Pancreas (tissue), 10 donors: Measurements from ENCODE around the gene STIP1. TPM values are rescaled to one million over a fixed set of nuclear protein-coding genes. Genes with fewer than 3 reads are reported as not detected.

Experiments
- ATAC-seq, 4 donors: fragments of 200-7000 bp; cut with Tn5 transposase; one replicate each; pipeline versions ENCODE4 v1.8.0 to v1.9.1; 2020; ENCODE audit warnings: mild to moderate bottlenecking in 4 of 4, moderate library complexity in 4 of 4
- DNase-seq, 6 donors: peaks; one replicate each; pipeline ENCODE4 v3.0.0-alpha.2; 2020
- FAIRE-seq: peaks from 2 replicates; lab custom pipeline; 2012; peaks lifted over from hg19 to GRCh38; lab: Jason Lieb, UNC
- H3K27ac ChIP-seq, 4 donors: fragments of 200-600 bp; sonication (generic); 1 replicate in 3 of 4; 2 replicates in 1 of 4; pipeline versions ENCODE4 v1.5.0 to v1.8.0; 2020
- H3K27me3 ChIP-seq, 4 donors: fragments of 200-600 bp; one replicate each; pipeline ENCODE4 v1.8.0; 2021
- H3K36me3 ChIP-seq, 3 donors: fragments of 200-600 bp; sonication (generic) in 1 of 3; one replicate each; pipeline versions ENCODE4 v1.5.0 to v1.8.0; 2020 to 2021
- H3K4me1 ChIP-seq, 3 donors: fragments of 200-600 bp; one replicate each; pipeline ENCODE4 v1.8.0; 2021
- H3K4me3 ChIP-seq, 4 donors: fragments of 200-600 bp; sonication (generic) in 2 of 4; one replicate each; pipeline versions ENCODE4 v1.5.0 to v1.8.0; 2020 to 2021
- H3K9me3 ChIP-seq, 4 donors: fragments of 200-600 bp; one replicate each; pipeline ENCODE4 v1.8.0; 2021
- CTCF ChIP-seq, 4 donors: fragments of 200-600 bp; sonication (generic) in 3 of 4; IDR thresholded peaks; one replicate each; pipeline versions ENCODE4 v1.5.0 to v1.8.0; 2021; ENCODE audit warnings: antibody characterized with exemption in 4 of 4
- WGBS, 2 donors: extraction: QIAGEN DNeasy Blood & Tissue Kit; methylation state at CpG; one replicate each; pipeline ENCODE4 v1.1.7; 2013; 5-methylcytosine and 5-hydroxymethylcytosine counted together
- intact Hi-C, 3 donors: fragments of 100-400 bp; cut with DNase I; formaldehyde crosslinking; loops; one replicate each; pipeline versions ENCODE4 v1.11.1 to v1.14.2; 2022
- polyA plus RNA-seq, 2 donors: library from polyadenylated mRNA; stranded (reverse); fragments of 200-250 nt; gene quantifications; one replicate each; pipeline ENCODE4 v1.2.3, GENCODE V29; 2013
- total RNA-seq, 6 donors: library from RNA; stranded (reverse); fragmentation: NEBNext Ultra II Directional in 4 of 6; extraction: Animal tissue kit (Norgen Biotek cat#: 25700) in 4 of 6; gene quantifications; one replicate each; pipeline versions ENCODE4 v1.2.1 to v1.2.4, GENCODE V29; 2021 to 2023
- donor health status: healthy with polysubstance abuse.
- donor health status: DM: no; HTN: no; CAD: no; lungs with moderate emphysema.
- donor health status: DM: no; HTN: no; CAD: no.
- donor health status: control.
- donor health status: control.
- donor health status: Bipolar disorder and iron deficiency.
- donor health status: DM: yes; HTN: yes; CAD: no.
- donor health status: DM: no; HTN: no; CAD: no.
- donor health status: DM: no; HTN: no; CAD: no.
- donor health status: DM: yes; HTN: yes; CAD: no.

The STIP1 gene
- 10 to 100 TPM; 23.7 to 73.0 (median 39.3) TPM for total RNA-seq
- polyA plus RNA-seq, result 10 to 100 TPM; 34.2 to 37.6 TPM

GRCh38 chr11:64185693-64186491 is at the start of gene STIP1:
Gene STIP1, plus strand, starts transcription at chr11:64186171. Its CDS starts 91 bp downstream, at chr11:64186262.
- peak within 1 kb of the TSS; percentile 85 to 99 (median 94) for H3K27ac ChIP-seq
- intact Hi-C loops, result no loop called here
- no peaks in the 10 kb centered on the region for H3K9me3 ChIP-seq
- peak; percentile 98 to 100 (median 99) for DNase-seq
- ATAC-seq, result peak; percentile 78 to 89 (median 83)
- H3K4me1 ChIP-seq, result peaks cover 19 to 46% (median 34%) of the 10 kb centered on the region in 3 donors
- 0% methylated on average over 64 to 74 of the region's 74 CpGs for WGBS, 2 donors
- FAIRE-seq, result peak; percentile 92
- peak in 2 of 4 donors; percentile 11 to 27 for TF ChIP-seq CTCF (IDR thresholded peaks at IDR 0.05)
- H3K4me3 ChIP-seq, result peak within 1 kb of the TSS; percentile 45 to 69 (median 50)
- H3K36me3 ChIP-seq, result no peaks in the 10 kb centered on the region
- H3K27me3 ChIP-seq, result no peaks in the 10 kb centered on the region

GRCh38 chr11:64136765-64137441 is 49.1 kb upstream of the STIP1 start:
- ATAC-seq (no peak), FAIRE-seq (no peak), DNase-seq (no peak)
- 84 to 87% methylated on average over 17 of the region's 17 CpGs for WGBS, 2 donors
- H3K4me3 ChIP-seq, result no peak overlapping the region
- H3K36me3 ChIP-seq, result no peaks in the 10 kb centered on the region
- no peak for TF ChIP-seq CTCF (IDR thresholded peaks at IDR 0.05)
- no peaks in the 10 kb centered on the region for H3K9me3 ChIP-seq
- peaks cover 0 to 8% (median 6%) of the 10 kb centered on the region in 3 donors for H3K4me1 ChIP-seq
- no peaks in the 10 kb centered on the region for H3K27me3 ChIP-seq
- H3K27ac ChIP-seq, result no peak overlapping the region
- intact Hi-C loops, result no loop called here

GRCh38 chr11:64138398-64138797 is 47.6 kb upstream of the STIP1 start:
- H3K9me3 ChIP-seq, result no peaks in the 10 kb centered on the region
- DNase-seq (no peak), ATAC-seq (no peak), FAIRE-seq (no peak)
- no peaks in the 10 kb centered on the region for H3K4me1 ChIP-seq
- no peak overlapping the region for H3K4me3 ChIP-seq
- no peak overlapping the region for H3K27ac ChIP-seq
- no peaks in the 10 kb centered on the region for H3K36me3 ChIP-seq
- TF ChIP-seq CTCF (IDR thresholded peaks at IDR 0.05), result no peak
- WGBS, 2 donors, result 91 to 92% methylated on average over 16 of the region's 16 CpGs
- H3K27me3 ChIP-seq, result no peaks in the 10 kb centered on the region
- intact Hi-C loops, result no loop called here

GRCh38 chr11:64139049-64139448 is 46.9 kb upstream of the STIP1 start:
- 93 to 94% methylated on average over 15 of the region's 15 CpGs for WGBS, 2 donors
- Histone ChIP-seq H3K36me3 (no peaks in the 10 kb centered on the region), H3K9me3 (no peaks in the 10 kb centered on the region), H3K27ac (no peak overlapping the region), H3K4me3 (no peak overlapping the region), H3K27me3 (no peaks in the 10 kb centered on the region), H3K4me1 (no peaks in the 10 kb centered on the region)
- DNase-seq (no peak), ATAC-seq (no peak), FAIRE-seq (no peak)
- intact Hi-C loops, result no loop called here
- no peak for TF ChIP-seq CTCF (IDR thresholded peaks at IDR 0.05)
